ENCODE results near the gene PAF1. TPM values are rescaled to one million over a fixed set of nuclear protein-coding genes. Genes with fewer than 3 reads are reported as not detected.

PAF1 gene
- total and polyA plus RNA-seq, 2 of the 13 experiments (the other 11 are each of a cell fraction or from before 2014, with no cell fraction given) = 30.2 to 31.1 TPM

- Histone ChIP-seq H3K9me3 (ENCODE audit: low read length) (no peaks in the 10 kb centered on the region), H3K27ac (ENCODE audit: extremely low read length, insufficient read depth, low read length) (no peak overlapping the region), H3K4me3 (replicated peaks in 1 of 3; ENCODE audit: insufficient read depth in 1 of 3, low read depth in 2 of 3, low read length in 3 of 3) (no peak overlapping the region), H4K20me1 (ENCODE audit: insufficient read depth, low read length) (no peaks in the 10 kb centered on the region; the same call in 1 of the 2 replicates), H3K9ac (ENCODE audit: insufficient read depth, low read depth, low read length) (no peak overlapping the region), H3K4me1 (ENCODE audit: insufficient read depth, low read length) (no peaks in the 10 kb centered on the region), H2AFZ (ENCODE audit: low read length) (no peak overlapping the region), H3K27me3 (ENCODE audit: control insufficient read depth in 1 of 2, insufficient read depth in 2 of 2, low read length in 2 of 2) (no peaks in the 10 kb centered on the region), H3K79me2 (ENCODE audit: insufficient read depth, low read length) (peaks cover 4% of the 10 kb centered on the region), H3K36me3 (replicated peaks in 1 of 2; ENCODE audit: control insufficient read depth in 1 of 2, insufficient read depth in 2 of 2, low read length in 2 of 2) (peaks cover 11 to 56% of the 10 kb centered on the region in 2 experiments; a peak in 4 of 5 replicates), H3K4me2 (ENCODE audit: low read depth, low read length) (no peak overlapping the region)
- WGBS (ENCODE audit: low lambda C conversion rate) = 87% methylated on average over 4 of the region's 4 CpGs
- in situ Hi-C loops (cut with HindIII; ENCODE audit: extremely low pct_ligation_motif_present, low pct_unique_long_range_greater_than_20kb) = no loop called here
- ChIA-PET CTCF (ENCODE audit: low intra/inter-chr PET ratio, low total read pairs) (no interaction called here), POLR2A (no interaction called here)
- FAIRE-seq = no peak
- ATAC-seq = no peak
- no peak for DNase-seq (ENCODE audit: low spot score)
- no TSS peak for BruUV-seq (replicated peaks)
- intact Hi-C loops (cut with micrococcal nuclease; ENCODE audit: unreplicated experiment) = no loop called here
- no peak for TF ChIP-seq NFE2L1 (CRISPR knock-in tag; IDR thresholded peaks at IDR 0.05; ENCODE audit: borderline replicate concordance)
- TF ChIP-seq ZNF557 (CRISPR knock-in tag; IDR thresholded peaks at IDR 0.05) = no peak
- TF ChIP-seq FLYWCH1 (CRISPR knock-in tag; IDR thresholded peaks at IDR 0.05) = no peak
- no peak for TF ChIP-seq ZBTB7B (CRISPR knock-in tag; IDR thresholded peaks at IDR 0.05)
- TF ChIP-seq ZNF570 (CRISPR knock-in tag; IDR thresholded peaks at IDR 0.05; ENCODE audit: borderline replicate concordance) = no peak
- no peak for TF ChIP-seq SRSF4 (IDR thresholded peaks at IDR 0.05; ENCODE audit: low read depth, low read length, poor library complexity, severe bottlenecking)
- TF ChIP-seq NFKB2 (CRISPR knock-in tag; IDR thresholded peaks at IDR 0.05; ENCODE audit: borderline replicate concordance) = no peak
- no peak for TF ChIP-seq ZFP36L2 (CRISPR knock-in tag; IDR thresholded peaks at IDR 0.05)
- no peak for TF ChIP-seq AHR (CRISPR knock-in tag; IDR thresholded peaks at IDR 0.05)
- no peak for TF ChIP-seq ZBTB44 (CRISPR knock-in tag; IDR thresholded peaks at IDR 0.05)
- TF ChIP-seq MAFF (IDR thresholded peaks at IDR 0.05; ENCODE audit: low read depth, low read length) = no peak
- no peak for TF ChIP-seq ZBTB3 (CRISPR knock-in tag; IDR thresholded peaks at IDR 0.05; ENCODE audit: borderline replicate concordance, low read depth)
- TF ChIP-seq ZBED4 (CRISPR knock-in tag; IDR thresholded peaks at IDR 0.05; ENCODE audit: borderline replicate concordance) = no peak
- TF ChIP-seq TCF12 (IDR thresholded peaks at IDR 0.05) = no peak
- TF ChIP-seq TCF12 (CRISPR knock-in tag; IDR thresholded peaks at IDR 0.05) = no peak
- no peak for TF ChIP-seq ATF4 (CRISPR knock-in tag; IDR thresholded peaks at IDR 0.05)
- TF ChIP-seq FOXP1 (IDR thresholded peaks at IDR 0.05) = no peak
- TF ChIP-seq FOXP1 (CRISPR knock-in tag; IDR thresholded peaks at IDR 0.05) = no peak
Observed at GRCh38 chr19:39351537-39352064, 39.3 kb downstream of the PAF1 start.

Data from HepG2 (cell line).